ENCODE results near the gene HSPBP1. TPM values are rescaled to one million over a fixed set of nuclear protein-coding genes. Genes with fewer than 3 reads are reported as not detected.

Gene HSPBP1
- total and polyA plus RNA-seq, 2 of the 13 experiments (the other 11 are each of a cell fraction or from before 2014, with no cell fraction given), result 22.3 to 33.7 TPM

- TF ChIP-seq, protein P1, sequence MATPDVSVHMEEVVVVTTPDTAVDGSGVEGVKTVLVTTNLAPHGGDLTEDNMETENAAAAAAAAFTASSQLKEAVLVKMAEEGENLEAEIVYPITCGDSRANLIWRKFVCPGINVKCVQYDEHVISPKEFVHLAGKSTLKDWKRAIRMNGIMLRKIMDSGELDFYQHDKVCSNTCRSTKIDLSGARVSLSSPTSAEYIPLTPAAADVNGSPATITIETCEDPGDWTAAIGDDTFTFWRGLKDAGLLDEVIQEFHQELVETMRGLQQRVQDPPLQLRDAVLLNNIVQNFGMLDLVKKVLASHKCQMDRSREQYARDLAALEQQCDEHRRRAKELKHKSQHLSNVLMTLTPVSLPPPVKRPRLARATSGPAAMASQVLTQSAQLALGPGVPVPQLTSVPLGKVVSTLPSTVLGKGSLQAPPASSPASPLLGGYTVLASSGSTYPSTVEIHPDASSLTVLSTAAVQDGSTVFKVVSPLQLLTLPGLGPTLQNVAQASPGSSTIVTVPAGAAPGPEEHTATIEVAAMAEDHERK (CRISPR knock-in tag; IDR thresholded peaks at IDR 0.05; ENCODE audit: low read depth), result peak; percentile 70; the same call in 1 of the 2 replicates
- TF ChIP-seq ZNF33B (CRISPR knock-in tag; IDR thresholded peaks at IDR 0.05) (peak; percentile 59; the same call in 1 of the 2 replicates), PHF8 (CRISPR knock-in tag; IDR thresholded peaks at IDR 0.05) (peak; percentile 74), ZNF30 (CRISPR knock-in tag; IDR thresholded peaks at IDR 0.05) (no peak), ISX (CRISPR knock-in tag; conservative IDR thresholded peaks at IDR 0.05) (no peak), CREB3 (CRISPR knock-in tag; IDR thresholded peaks at IDR 0.05) (no peak; the same call in 1 of the 2 replicates), ZNF275 (CRISPR knock-in tag; IDR thresholded peaks at IDR 0.05; ENCODE audit: borderline replicate concordance) (peak; percentile 89), BRF2 (CRISPR knock-in tag; IDR thresholded peaks at IDR 0.05) (peak; percentile 96; the same call in 1 of the 2 replicates), PCBP1 (IDR thresholded peaks at IDR 0.05; ENCODE audit: borderline replicate concordance, low read depth, low read length) (0 out of 2 replicates have a peak, but pooled peaks have one; percentile 30), JUND (CRISPR knock-in tag; IDR thresholded peaks at IDR 0.05) (no peak), TBX2 (CRISPR knock-in tag; IDR thresholded peaks at IDR 0.05; ENCODE audit: borderline replicate concordance) (peak; percentile 90; the same call in 1 of the 2 replicates), SOX5 (CRISPR knock-in tag; IDR thresholded peaks at IDR 0.05; ENCODE audit: borderline replicate concordance) (peak; percentile 64; the same call in 1 of the 2 replicates), NFYB (CRISPR knock-in tag; IDR thresholded peaks at IDR 0.05) (peak; percentile 46), NR1H2 (CRISPR knock-in tag; IDR thresholded peaks at IDR 0.05; ENCODE audit: borderline replicate concordance, low read depth) (peak; percentile 52; the same call in 1 of the 2 replicates), DNMT1 (CRISPR knock-in tag; IDR thresholded peaks at IDR 0.05) (no peak), HNRNPH1 (optimal IDR thresholded peaks at IDR 0.05; ENCODE audit: low read depth, low read length) (no peak), SRF (IDR thresholded peaks at IDR 0.05; ENCODE audit: low read depth, low read length) (peak; percentile 52; the same call in 1 of the 2 replicates), ZNF562 (CRISPR knock-in tag; IDR thresholded peaks at IDR 0.05; ENCODE audit: borderline replicate concordance) (no peak), SMARCE1 (IDR thresholded peaks at IDR 0.05; ENCODE audit: borderline replicate concordance) (no peak), ADNP (CRISPR knock-in tag; IDR thresholded peaks at IDR 0.05) (no peak)
- TF ChIP-seq, protein P2, sequence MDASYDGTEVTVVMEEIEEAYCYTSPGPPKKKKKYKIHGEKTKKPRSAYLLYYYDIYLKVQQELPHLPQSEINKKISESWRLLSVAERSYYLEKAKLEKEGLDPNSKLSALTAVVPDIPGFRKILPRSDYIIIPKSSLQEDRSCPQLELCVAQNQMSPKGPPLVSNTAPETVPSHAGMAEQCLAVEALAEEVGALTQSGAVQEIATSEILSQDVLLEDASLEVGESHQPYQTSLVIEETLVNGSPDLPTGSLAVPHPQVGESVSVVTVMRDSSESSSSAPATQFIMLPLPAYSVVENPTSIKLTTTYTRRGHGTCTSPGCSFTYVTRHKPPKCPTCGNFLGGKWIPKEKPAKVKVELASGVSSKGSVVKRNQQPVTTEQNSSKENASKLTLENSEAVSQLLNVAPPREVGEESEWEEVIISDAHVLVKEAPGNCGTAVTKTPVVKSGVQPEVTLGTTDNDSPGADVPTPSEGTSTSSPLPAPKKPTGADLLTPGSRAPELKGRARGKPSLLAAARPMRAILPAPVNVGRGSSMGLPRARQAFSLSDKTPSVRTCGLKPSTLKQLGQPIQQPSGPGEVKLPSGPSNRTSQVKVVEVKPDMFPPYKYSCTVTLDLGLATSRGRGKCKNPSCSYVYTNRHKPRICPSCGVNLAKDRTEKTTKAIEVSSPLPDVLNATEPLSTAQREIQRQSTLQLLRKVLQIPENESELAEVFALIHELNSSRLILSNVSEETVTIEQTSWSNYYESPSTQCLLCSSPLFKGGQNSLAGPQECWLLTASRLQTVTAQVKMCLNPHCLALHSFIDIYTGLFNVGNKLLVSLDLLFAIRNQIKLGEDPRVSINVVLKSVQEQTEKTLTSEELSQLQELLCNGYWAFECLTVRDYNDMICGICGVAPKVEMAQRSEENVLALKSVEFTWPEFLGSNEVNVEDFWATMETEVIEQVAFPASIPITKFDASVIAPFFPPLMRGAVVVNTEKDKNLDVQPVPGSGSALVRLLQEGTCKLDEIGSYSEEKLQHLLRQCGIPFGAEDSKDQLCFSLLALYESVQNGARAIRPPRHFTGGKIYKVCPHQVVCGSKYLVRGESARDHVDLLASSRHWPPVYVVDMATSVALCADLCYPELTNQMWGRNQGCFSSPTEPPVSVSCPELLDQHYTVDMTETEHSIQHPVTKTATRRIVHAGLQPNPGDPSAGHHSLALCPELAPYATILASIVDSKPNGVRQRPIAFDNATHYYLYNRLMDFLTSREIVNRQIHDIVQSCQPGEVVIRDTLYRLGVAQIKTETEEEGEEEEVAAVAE (CRISPR knock-in tag; IDR thresholded peaks at IDR 0.05; ENCODE audit: borderline replicate concordance), result 0 out of 2 replicates have a peak, but pooled peaks have one; percentile 60
These were observed 20.9 kb downstream of the HSPBP1 start, which contains the start of gene PPP6R1 (continued) for GRCh38 chr19:55258828-55259539.

Data from HepG2 (cell line).